CD4-positive, CD25-positive, alpha-beta regulatory T cell (primary cell): ENCODE data around the gene TMEM52. TPM values are rescaled to one million over a fixed set of nuclear protein-coding genes. Genes with fewer than 3 reads are reported as not detected.

Source experiments
- ATAC-seq, 2 donors: fragments of 150-1000 bp; cut with Tn5 transposase; one replicate each; pipeline ENCODE4 v1.10.0; 2021; ENCODE audit warnings: low read depth in 2 of 2, moderate number of reproducible peaks in 2 of 2, moderate library complexity in 1 of 2
- DNase-seq, 3 donors: peaks; one replicate each; pipeline versions ENCODE4 v3.0.0 to v3.0.0-alpha.2; 2012 to 2022; ENCODE audit warnings: mixed read lengths in 1 of 3
- H3K27ac ChIP-seq: one replicate; pipeline ENCODE4 v1.7.0; 2013; ENCODE audit warnings: mild to moderate bottlenecking, low read length; ENCODE audit not compliant: insufficient read depth, poor library complexity, severe bottlenecking
- H3K27me3 ChIP-seq: one replicate; pipeline ENCODE4 v1.7.0; 2013; ENCODE audit warnings: low read length; ENCODE audit not compliant: control insufficient read depth, insufficient read depth
- H3K36me3 ChIP-seq: one replicate; pipeline ENCODE4 v1.7.0; 2013; ENCODE audit warnings: mild to moderate bottlenecking, low read length, moderate library complexity; ENCODE audit not compliant: control insufficient read depth, insufficient read depth
- H3K4me1 ChIP-seq: 2 replicates; pipeline ENCODE4 v1.7.0; 2013; ENCODE audit warnings: mild to moderate bottlenecking, low read length; ENCODE audit not compliant: insufficient read depth, control insufficient read depth, poor library complexity, severe bottlenecking
- H3K4me3 ChIP-seq: one replicate; pipeline ENCODE4 v1.7.0; 2013; ENCODE audit warnings: low read depth, mild to moderate bottlenecking, low read length, moderate library complexity
- H3K9me3 ChIP-seq, 2 experiments: 1 replicate in 1 of 2; 2 replicates in 1 of 2; pipeline ENCODE4 v1.7.0; 2013; ENCODE audit warnings: low read length in 2 of 2, mild to moderate bottlenecking in 1 of 2, moderate library complexity in 1 of 2; ENCODE audit not compliant: control insufficient read depth in 2 of 2
- H3K27ac Mint-ChIP-seq, 3 donors: one replicate each; pipeline ENCODE4 v1.8.0; 2020 to 2022; ENCODE audit warnings: mild to moderate bottlenecking in 3 of 3, mixed read lengths in 3 of 3, moderate library complexity in 2 of 3
- H3K27me3 Mint-ChIP-seq: one replicate; pipeline ENCODE4 v1.8.0; 2022; ENCODE audit warnings: mild to moderate bottlenecking, mixed read lengths
- H3K36me3 Mint-ChIP-seq: one replicate; pipeline ENCODE4 v1.8.0; 2020; ENCODE audit warnings: mixed read lengths
- H3K4me1 Mint-ChIP-seq, 4 donors: one replicate each; pipeline ENCODE4 v1.8.0; 2020 to 2022; ENCODE audit warnings: mixed read lengths in 4 of 4, mild to moderate bottlenecking in 1 of 4
- H3K4me3 Mint-ChIP-seq, 4 donors: one replicate each; pipeline ENCODE4 v1.8.0; 2020 to 2022; ENCODE audit warnings: mild to moderate bottlenecking in 4 of 4, mixed read lengths in 4 of 4, moderate library complexity in 3 of 4
- H3K9me3 Mint-ChIP-seq, 7 donors: one replicate each; pipeline ENCODE4 v1.8.0; 2020 to 2022; ENCODE audit warnings: mixed read lengths in 7 of 7, mild to moderate bottlenecking in 3 of 7, moderate library complexity in 2 of 7
- polyA plus RNA-seq, 4 donors: library from polyadenylated mRNA; unstranded; fragments of 300-500 nt; fragmentation: Illumina TruSeq; gene quantifications; one replicate each; pipeline ENCODE4 v1.2.3, GENCODE V29; 2021
- total RNA-seq: library from RNA; stranded (reverse); gene quantifications from one replicate; pipeline ENCODE4 v1.2.3, GENCODE V29; 2022

Gene TMEM52
- total and polyA plus RNA-seq, 5 donors from 2014 or later = 0.50 to 0.62 TPM; not detected in 3

DNA sequence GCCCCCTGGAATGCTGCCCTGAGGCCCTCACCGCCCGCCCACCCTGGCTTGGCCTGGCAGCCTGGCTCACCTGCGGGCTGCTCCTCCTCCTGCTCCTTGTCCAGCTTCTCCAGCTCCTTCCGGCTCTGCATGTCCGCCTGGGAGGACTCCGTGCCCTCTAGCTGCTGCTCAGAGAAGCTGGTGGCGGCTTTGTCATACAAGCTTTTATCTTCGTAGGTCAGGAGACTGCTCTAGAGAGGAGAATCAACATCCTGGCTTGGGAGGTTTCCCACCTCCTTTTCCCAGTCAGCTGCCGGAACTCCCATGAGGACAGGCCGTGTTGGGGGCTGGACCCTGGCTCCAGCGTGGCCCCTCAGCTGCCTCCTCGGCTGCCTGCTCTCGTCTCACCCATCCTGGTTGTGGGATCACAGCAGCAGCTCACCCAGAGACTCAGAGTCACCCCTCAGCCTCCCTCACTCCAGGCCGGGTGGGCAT is 36.6 kb upstream of the TMEM52 start:
- H3K9me3 ChIP-seq = peaks cover 3% of the 10 kb centered on the region in 2 experiments
- no peak overlapping the region for H3K4me3 ChIP-seq
- no peaks in the 10 kb centered on the region for H3K27me3 ChIP-seq
- no peak overlapping the region for H3K27ac ChIP-seq
- DNase-seq = no peak
- Mint-ChIP-seq H3K9me3 (peaks cover 0 to 11% (median 3%) of the 10 kb centered on the region in 7 donors), H3K4me1 (peaks cover 0 to 4% (median 0%) of the 10 kb centered on the region in 4 donors), H3K36me3 (no peaks in the 10 kb centered on the region), H3K27ac (no peak overlapping the region), H3K27me3 (peaks cover 20% of the 10 kb centered on the region), H3K4me3 (no peak overlapping the region)
- H3K4me1 ChIP-seq = no peaks in the 10 kb centered on the region
- H3K36me3 ChIP-seq = no peaks in the 10 kb centered on the region
- no peak for ATAC-seq

DNA sequence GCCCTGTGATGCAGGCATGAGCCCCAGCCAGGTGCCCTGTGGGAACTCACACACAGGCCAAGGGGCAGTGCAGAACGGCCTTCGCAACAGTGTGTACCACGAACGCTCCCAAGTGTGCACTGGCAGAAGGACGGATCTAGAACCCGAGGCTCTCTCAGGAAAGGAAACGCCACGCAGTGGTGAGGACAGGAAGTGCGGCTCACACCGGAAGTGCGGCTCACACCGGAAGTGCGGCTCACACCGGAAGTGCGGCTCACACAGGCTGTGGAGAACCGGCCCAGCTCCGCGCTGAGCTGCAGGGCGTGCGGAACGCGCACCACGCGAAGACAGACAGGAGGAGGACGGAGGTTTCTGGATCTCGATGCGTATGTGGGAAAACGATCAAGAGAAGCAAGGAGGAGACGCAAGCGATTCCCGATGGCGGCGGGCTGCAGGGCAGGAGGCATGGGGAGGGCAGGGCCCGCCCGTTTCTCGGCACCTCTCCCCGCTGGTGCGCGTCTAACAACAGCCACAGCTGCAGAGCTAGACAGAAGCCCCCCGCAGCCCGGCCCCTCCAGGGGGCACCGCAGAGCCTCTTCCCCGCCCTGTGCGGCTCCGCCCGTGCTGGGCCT is 35.9 kb upstream of the TMEM52 start:
- H3K4me3 ChIP-seq = no peak overlapping the region
- no peak for DNase-seq
- H3K27me3 ChIP-seq = no peaks in the 10 kb centered on the region
- ATAC-seq = no peak
- no peak overlapping the region for H3K27ac ChIP-seq
- H3K36me3 ChIP-seq = no peaks in the 10 kb centered on the region
- no peaks in the 10 kb centered on the region for H3K4me1 ChIP-seq
- H3K4me3 Mint-ChIP-seq = no peak overlapping the region
- peak overlapping the region in 1 of 3 donors; percentile 93 for H3K27ac Mint-ChIP-seq
- peaks cover 20% of the 10 kb centered on the region for H3K27me3 Mint-ChIP-seq
- peaks cover 3 to 7% of the 10 kb centered on the region in 2 experiments for H3K9me3 ChIP-seq
- H3K4me1 Mint-ChIP-seq = peaks cover 0 to 4% (median 0%) of the 10 kb centered on the region in 4 donors
- H3K9me3 Mint-ChIP-seq = peaks cover 0 to 13% (median 3%) of the 10 kb centered on the region in 7 donors
- no peaks in the 10 kb centered on the region for H3K36me3 Mint-ChIP-seq

DNA sequence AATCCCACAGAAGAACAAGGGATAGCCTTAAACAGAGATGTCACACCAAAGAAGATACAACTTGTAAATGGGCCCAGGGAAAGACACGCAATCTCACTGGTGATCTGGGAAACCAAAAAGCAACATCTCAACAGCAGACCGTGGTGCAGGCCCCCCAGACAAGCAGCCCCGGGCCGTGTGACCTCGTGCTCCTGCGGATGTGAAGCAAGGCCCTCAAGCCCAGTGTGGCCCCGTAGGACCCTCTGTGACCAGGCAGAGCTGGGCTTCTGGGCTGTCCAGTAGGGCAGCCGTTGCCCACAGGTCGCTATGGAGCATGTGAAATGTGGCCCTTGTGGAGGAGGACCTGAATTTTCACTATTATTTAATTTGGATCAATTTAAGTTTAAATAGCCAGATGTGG is 34.9 kb upstream of the TMEM52 start:
- Mint-ChIP-seq H3K4me3 (no peak overlapping the region), H3K36me3 (no peaks in the 10 kb centered on the region), H3K9me3 (peaks cover 0 to 13% (median 3%) of the 10 kb centered on the region in 7 donors), H3K27ac (no peak overlapping the region), H3K4me1 (peaks cover 0 to 4% (median 0%) of the 10 kb centered on the region in 4 donors), H3K27me3 (peaks cover 14% of the 10 kb centered on the region)
- Histone ChIP-seq H3K4me3 (no peak overlapping the region), H3K4me1 (no peaks in the 10 kb centered on the region), H3K27ac (no peak overlapping the region), H3K36me3 (no peaks in the 10 kb centered on the region), H3K9me3 (peaks cover 3 to 7% of the 10 kb centered on the region in 2 experiments), H3K27me3 (no peaks in the 10 kb centered on the region)
- no peak for ATAC-seq
- no peak for DNase-seq

DNA sequence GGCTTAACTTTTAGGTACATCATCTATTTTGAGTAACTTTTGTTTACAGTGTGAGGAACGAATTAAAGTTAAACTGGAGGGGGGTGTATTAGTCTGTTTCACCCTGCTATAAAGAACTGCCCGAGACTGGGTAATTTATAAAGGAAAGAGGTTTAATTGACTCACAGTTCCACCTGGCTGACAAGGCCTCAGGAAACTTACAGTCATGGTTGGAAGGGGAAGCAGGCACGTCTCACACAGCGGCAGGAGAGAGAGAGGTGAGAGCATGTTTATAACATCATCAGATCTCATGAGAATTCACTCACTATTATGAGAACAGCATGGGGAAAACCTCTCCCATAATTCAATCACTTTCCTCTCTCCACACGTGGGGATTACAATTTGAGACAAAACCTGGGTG is 31.9 kb upstream of the TMEM52 start:
- Histone ChIP-seq H3K27ac (no peak overlapping the region), H3K4me1 (no peaks in the 10 kb centered on the region), H3K9me3 (peaks cover 3 to 7% of the 10 kb centered on the region in 2 experiments), H3K4me3 (no peak overlapping the region), H3K27me3 (no peaks in the 10 kb centered on the region), H3K36me3 (no peaks in the 10 kb centered on the region)
- ATAC-seq (no peak), DNase-seq (no peak)
- peaks cover 0 to 13% (median 3%) of the 10 kb centered on the region in 7 donors for H3K9me3 Mint-ChIP-seq
- peaks cover 0 to 3% (median 0%) of the 10 kb centered on the region in 4 donors for H3K4me1 Mint-ChIP-seq
- no peaks in the 10 kb centered on the region for H3K36me3 Mint-ChIP-seq
- peaks cover 10% of the 10 kb centered on the region for H3K27me3 Mint-ChIP-seq
- no peak overlapping the region for H3K4me3 Mint-ChIP-seq
- no peak overlapping the region for H3K27ac Mint-ChIP-seq

DNA sequence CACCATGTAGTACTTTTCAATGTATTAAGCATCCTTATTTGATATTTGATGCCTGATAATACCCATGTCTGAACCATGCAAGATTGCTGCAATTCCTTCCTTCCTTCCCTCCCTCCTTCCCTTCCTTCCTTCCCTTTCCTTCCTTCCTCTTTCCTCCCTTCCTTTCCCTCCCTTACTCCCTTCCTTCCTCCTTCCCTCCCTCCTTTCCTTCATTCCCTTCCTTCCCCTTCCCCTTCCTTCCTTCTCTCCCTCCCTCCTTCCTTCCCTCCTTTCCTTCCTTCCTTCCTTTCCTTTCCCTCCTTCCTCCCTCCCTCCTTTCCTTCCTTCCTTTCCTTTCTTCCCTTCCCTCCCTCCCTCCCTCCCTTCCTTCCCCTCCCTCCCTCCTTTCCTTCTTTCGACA is 29.7 kb upstream of the TMEM52 start:
- Mint-ChIP-seq H3K4me1 (peaks cover 0 to 8% (median 1%) of the 10 kb centered on the region in 4 donors), H3K9me3 (peaks cover 0 to 13% (median 2%) of the 10 kb centered on the region in 7 donors), H3K27ac (no peak overlapping the region), H3K36me3 (no peaks in the 10 kb centered on the region), H3K4me3 (no peak overlapping the region), H3K27me3 (peaks cover 10% of the 10 kb centered on the region)
- H3K9me3 ChIP-seq = peaks cover 3 to 7% of the 10 kb centered on the region in 2 experiments
- ATAC-seq (no peak), DNase-seq (no peak)
- no peaks in the 10 kb centered on the region for H3K27me3 ChIP-seq
- H3K4me1 ChIP-seq = peaks cover 5% of the 10 kb centered on the region
- no peaks in the 10 kb centered on the region for H3K36me3 ChIP-seq
- no peak overlapping the region for H3K27ac ChIP-seq
- H3K4me3 ChIP-seq = no peak overlapping the region

DNA sequence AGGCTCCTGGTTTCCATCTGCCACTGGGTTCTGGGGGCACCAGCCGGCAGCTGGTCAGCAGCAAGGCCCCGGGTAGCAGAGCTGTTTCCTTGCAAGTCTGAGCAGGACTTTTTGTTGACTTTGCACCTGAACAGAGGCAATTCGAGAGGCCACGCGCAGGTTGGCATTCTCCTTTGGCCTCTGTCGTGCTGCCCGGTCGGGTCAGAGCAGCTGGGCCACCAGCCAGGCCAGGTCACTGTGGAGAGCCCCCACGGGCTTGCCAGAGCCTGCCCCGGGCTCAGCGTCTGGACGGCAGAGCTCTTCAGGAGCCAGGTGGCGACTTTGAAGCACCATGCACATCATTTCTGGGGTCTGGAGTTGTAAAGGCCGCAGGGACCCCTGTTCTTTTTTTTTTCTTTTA is 28.4 kb upstream of the TMEM52 start:
- no peaks in the 10 kb centered on the region for H3K36me3 ChIP-seq
- peaks cover 6% of the 10 kb centered on the region for H3K4me1 ChIP-seq
- H3K27ac Mint-ChIP-seq = no peak overlapping the region
- no peak overlapping the region for H3K4me3 Mint-ChIP-seq
- peaks cover 0 to 10% (median 2%) of the 10 kb centered on the region in 4 donors for H3K4me1 Mint-ChIP-seq
- H3K36me3 Mint-ChIP-seq = no peaks in the 10 kb centered on the region
- H3K27ac ChIP-seq = no peak overlapping the region
- DNase-seq (no peak), ATAC-seq (no peak)
- H3K9me3 Mint-ChIP-seq = peaks cover 0 to 13% (median 0%) of the 10 kb centered on the region in 7 donors
- no peaks in the 10 kb centered on the region for H3K27me3 ChIP-seq
- H3K9me3 ChIP-seq = peaks cover 3 to 7% of the 10 kb centered on the region in 2 experiments
- no peaks in the 10 kb centered on the region for H3K27me3 Mint-ChIP-seq
- no peak overlapping the region for H3K4me3 ChIP-seq

DNA sequence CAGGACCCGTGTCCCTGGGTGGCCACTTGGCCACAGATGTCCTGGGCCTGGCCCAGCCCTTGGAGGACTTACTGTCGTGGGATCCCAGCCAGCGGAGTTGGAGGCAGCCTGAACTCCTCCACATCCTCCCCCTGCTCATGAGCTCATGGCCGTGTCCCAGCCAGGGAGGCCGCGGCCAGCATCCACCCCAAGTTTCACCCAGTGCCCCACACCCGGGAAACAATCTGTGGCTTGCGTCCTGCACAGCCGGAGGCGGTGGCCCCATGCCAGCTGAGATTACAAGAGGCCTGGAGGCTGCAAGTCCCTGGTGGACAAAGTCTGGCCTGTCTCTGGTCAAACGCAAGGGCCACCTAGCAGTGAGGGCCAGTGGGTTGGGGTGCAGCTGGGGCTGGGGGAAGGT is 27.5 kb upstream of the TMEM52 start:
- Mint-ChIP-seq H3K36me3 (no peaks in the 10 kb centered on the region), H3K9me3 (peaks cover 0 to 11% (median 1%) of the 10 kb centered on the region in 7 donors), H3K4me1 (peaks cover 0 to 10% (median 2%) of the 10 kb centered on the region in 4 donors), H3K27me3 (no peaks in the 10 kb centered on the region), H3K27ac (no peak overlapping the region), H3K4me3 (no peak overlapping the region)
- no peaks in the 10 kb centered on the region for H3K27me3 ChIP-seq
- H3K4me3 ChIP-seq = no peak overlapping the region
- H3K27ac ChIP-seq = no peak overlapping the region
- no peaks in the 10 kb centered on the region for H3K36me3 ChIP-seq
- peaks cover 6% of the 10 kb centered on the region for H3K4me1 ChIP-seq
- peaks cover 3 to 7% of the 10 kb centered on the region in 2 experiments for H3K9me3 ChIP-seq
- ATAC-seq (no peak), DNase-seq (no peak)
